H1 (cell line): ENCODE data around the gene TMEM144. TPM values are rescaled to one million over a fixed set of nuclear protein-coding genes. Genes with fewer than 3 reads are reported as not detected.
"Not testable (repeated sequence)": the region's sequence is repeated elsewhere in the genome, so short reads cannot be mapped to it uniquely, and the experiment has no call there.

ENCODE experiments used
- CTCF ChIA-PET: fragments of 300-600 bp; sonication (Branson Sonifier 250); formaldehyde crosslinking; loops from one replicate; lab custom pipeline; 2021; ENCODE audit not compliant: partially characterized antibody; lab: Charles Lee
- POLR2A ChIA-PET: fragments of 300-600 bp; sonication (Branson Sonifier 250); formaldehyde crosslinking; loops from one replicate; lab custom pipeline; 2021; ENCODE audit warnings: inconsistent platforms; ENCODE audit not compliant: partially characterized antibody; lab: Charles Lee
- DNase-seq, 2 experiments: peaks; one replicate each; pipeline versions ENCODE4 v3.0.0 to v3.0.0-alpha.2; 2010 to 2022; ENCODE audit warnings: low spot score in 2 of 2, low read depth in 1 of 2, mixed read lengths in 1 of 2
- FAIRE-seq: peaks from 2 replicates; lab custom pipeline; 2011; peaks lifted over from hg19 to GRCh38; lab: Jason Lieb, UNC
- H2AFZ ChIP-seq: 2 replicates; pipeline ENCODE4 v1.8.1; 2012; ENCODE audit warnings: low read length, inconsistent platforms
- H2AK5ac ChIP-seq: 2 replicates; pipeline ENCODE4 v1.6.1; 2013; ENCODE audit warnings: low read depth, low read length
- H2BK120ac ChIP-seq: replicated peaks from 2 replicates; pipeline ENCODE3; 2013; ENCODE audit warnings: low read depth, low read length, inconsistent platforms
- H2BK12ac ChIP-seq: 2 replicates; pipeline ENCODE4 v1.6.1; 2013; ENCODE audit warnings: low read depth, low read length
- H2BK15ac ChIP-seq: 2 replicates; pipeline ENCODE4 v1.6.1; 2013; ENCODE audit warnings: low read length
- H2BK20ac ChIP-seq: 2 replicates; pipeline ENCODE4 v1.6.1; 2013; ENCODE audit warnings: low read length
- H2BK5ac ChIP-seq: 2 replicates; pipeline ENCODE4 v1.6.1; 2013; ENCODE audit warnings: low read depth, low read length
- H3K14ac ChIP-seq: 2 replicates; pipeline ENCODE4 v1.6.1; 2013; ENCODE audit warnings: inconsistent platforms; ENCODE audit not compliant: insufficient read length
- H3K18ac ChIP-seq: 2 replicates; pipeline ENCODE4 v1.6.1; 2013; ENCODE audit warnings: low read length; ENCODE audit errors: extremely low read depth
- H3K23ac ChIP-seq: 2 replicates; pipeline ENCODE4 v1.6.1; 2013; ENCODE audit warnings: inconsistent platforms; ENCODE audit not compliant: insufficient read length
- H3K23me2 ChIP-seq: 2 replicates; pipeline ENCODE4 v1.6.1; 2013; ENCODE audit warnings: low read depth, low read length
- H3K27ac ChIP-seq: 2 replicates; pipeline ENCODE4 v1.6.1; 2011; ENCODE audit warnings: low read depth, low read length, inconsistent platforms
- H3K27me3 ChIP-seq, 4 experiments: replicated peaks in 1 of 4; 1 replicate in 1 of 4; 2 replicates in 3 of 4; pipeline versions ENCODE4 v1.6.1 to v1.8.1; 2011 to 2013; ENCODE audit warnings: low read length in 3 of 4, mild to moderate bottlenecking in 3 of 4, inconsistent platforms in 2 of 4, mixed read lengths in 2 of 4, moderate library complexity in 1 of 4; ENCODE audit not compliant: control insufficient read depth in 3 of 4, insufficient read depth in 3 of 4; ENCODE audit errors: extremely low read depth in 1 of 4
- H3K36me3 ChIP-seq, 4 experiments: 2 replicates each; pipeline versions ENCODE4 v1.6.1 to v1.8.1; 2011 to 2013; ENCODE audit warnings: mild to moderate bottlenecking in 4 of 4, low read length in 3 of 4, moderate library complexity in 2 of 4, control low read depth in 1 of 4, inconsistent platforms in 1 of 4; ENCODE audit not compliant: insufficient read depth in 4 of 4, control insufficient read depth in 2 of 4
- H3K4ac ChIP-seq: replicated peaks from 2 replicates; pipeline ENCODE3; 2013; ENCODE audit warnings: low read length, low read depth, mixed read lengths, inconsistent platforms; ENCODE audit not compliant: insufficient read length
- H3K4me1 ChIP-seq, 4 experiments: replicated peaks in 1 of 4; 1 replicate in 1 of 4; 2 replicates in 3 of 4; pipeline versions ENCODE4 v1.6.1 to v1.8.1; 2011 to 2013; ENCODE audit warnings: low read length in 3 of 4, inconsistent platforms in 2 of 4, mixed read lengths in 1 of 4; ENCODE audit not compliant: insufficient read depth in 4 of 4, control insufficient read depth in 3 of 4
- H3K4me2 ChIP-seq, 2 experiments: 2 replicates each; pipeline versions ENCODE4 v1.6.1 to v1.8.1; 2011 to 2013; ENCODE audit warnings: low read depth in 2 of 2, low read length in 2 of 2, control low read depth in 1 of 2, inconsistent platforms in 1 of 2, mild to moderate bottlenecking in 1 of 2; ENCODE audit not compliant: insufficient read depth in 1 of 2
- H3K4me3 ChIP-seq, 4 experiments: fragments of 200-600, 300-600 bp in 1 of 4; sonication (generic), shearing (Covaris generic), sonication (Bioruptor Twin) in 1 of 4; 2 replicates each; pipeline versions ENCODE4 v1.5.1 to v1.8.1; 2011 to 2016; ENCODE audit warnings: low read length in 4 of 4, low read depth in 3 of 4, control low read depth in 2 of 4, inconsistent platforms in 2 of 4, mild to moderate bottlenecking in 2 of 4, mixed read lengths in 1 of 4, moderate library complexity in 1 of 4; ENCODE audit not compliant: insufficient read depth in 2 of 4; ENCODE audit errors: extremely low read depth in 1 of 4
- H3K56ac ChIP-seq: replicated peaks from 2 replicates; pipeline ENCODE3; 2013; ENCODE audit warnings: low read depth, mild to moderate bottlenecking, mixed read lengths, low read length, inconsistent platforms; ENCODE audit not compliant: insufficient read length
- H3K79me1 ChIP-seq: 2 replicates; pipeline ENCODE4 v1.6.1; 2013; ENCODE audit warnings: low read depth, low read length, control low read depth
- H3K79me2 ChIP-seq, 2 experiments: 2 replicates each; pipeline versions ENCODE4 v1.6.1 to v1.8.1; 2012 to 2013; ENCODE audit warnings: low read length in 2 of 2, mild to moderate bottlenecking in 2 of 2, inconsistent platforms in 1 of 2; ENCODE audit not compliant: insufficient read depth in 2 of 2, control insufficient read depth in 1 of 2
- H3K9ac ChIP-seq, 4 experiments: replicated peaks in 1 of 4; 1 replicate in 1 of 4; 2 replicates in 3 of 4; pipeline versions ENCODE4 v1.6.1 to v1.8.1; 2011 to 2013; ENCODE audit warnings: low read depth in 3 of 4, low read length in 3 of 4, control low read depth in 2 of 4, mild to moderate bottlenecking in 2 of 4, moderate library complexity in 2 of 4, inconsistent platforms in 1 of 4; ENCODE audit errors: extremely low read depth in 1 of 4
- H3K9me3 ChIP-seq, 2 experiments: 2 replicates each; pipeline versions ENCODE4 v1.6.1 to v1.8.1; 2012 to 2013; ENCODE audit warnings: mild to moderate bottlenecking in 2 of 2, moderate library complexity in 2 of 2, control low read depth in 1 of 2, inconsistent platforms in 1 of 2, low read depth in 1 of 2, low read length in 1 of 2, mixed read lengths in 1 of 2; ENCODE audit not compliant: insufficient read depth in 2 of 2
- H4K20me1 ChIP-seq, 2 experiments: replicated peaks in 1 of 2; 2 replicates each; pipeline versions ENCODE3 to v1.8.1; 2011 to 2013; ENCODE audit warnings: inconsistent platforms in 2 of 2, low read length in 2 of 2, mild to moderate bottlenecking in 1 of 2; ENCODE audit not compliant: insufficient read depth in 2 of 2, control insufficient read depth in 1 of 2
- H4K5ac ChIP-seq: 2 replicates; pipeline ENCODE4 v1.6.1; 2013; ENCODE audit warnings: low read length, low read depth, mixed read lengths, inconsistent platforms; ENCODE audit not compliant: insufficient read length
- H4K8ac ChIP-seq: 2 replicates; pipeline ENCODE4 v1.8.0; 2013; ENCODE audit warnings: mild to moderate bottlenecking, moderate library complexity, low read length, inconsistent platforms; ENCODE audit not compliant: insufficient read depth; ENCODE audit errors: extremely low read depth
- H4K91ac ChIP-seq: replicated peaks from 2 replicates; pipeline ENCODE3; 2013; ENCODE audit warnings: low read length, mixed read lengths, inconsistent platforms; ENCODE audit not compliant: insufficient read length
- WGBS, 2 experiments: shearing (Covaris generic) in 1 of 2; methylation state at CpG; one replicate each; pipeline versions ENCODE4 v1.1.6 to v1.1.7; 2013 to 2015; ENCODE audit warnings: low lambda C conversion rate in 2 of 2, mixed read lengths in 2 of 2, inconsistent platforms in 1 of 2, low coverage in 1 of 2, missing lambda C conversion rate in 1 of 2; ENCODE audit not compliant: insufficient replicate concordance in 2 of 2, insufficient coverage in 1 of 2, insufficient read length in 1 of 2; ENCODE audit errors: extremely low coverage in 1 of 2, missing lambda C conversion rate in 1 of 2; 5-methylcytosine and 5-hydroxymethylcytosine counted together
- polyA plus RNA-seq, 7 experiments: library from polyadenylated mRNA; depleted of rRNA in 3 of 7; stranded (reverse) in 5 of 7; unstranded in 2 of 7; fragments of >200 nt in 5 of 7; fragments of 200-250 nt in 2 of 7; gene quantifications; 1 replicate in 5 of 7; 2 replicates in 1 of 7; 4 replicates in 1 of 7; pipeline versions ENCODE4 v1.2.1 to v1.2.3, GENCODE V29; 2011 to 2013; ENCODE audit warnings: missing spikeins in 2 of 7, mixed read lengths in 2 of 7
- total RNA-seq: library from RNA; stranded (reverse); fragmentation: NEBNext Ultra II Directional; extraction: Animal tissue kit (Norgen Biotek cat#: 25700); gene quantifications from 2 replicates; pipeline ENCODE4 v1.2.1, GENCODE V29; 2021

The TMEM144 gene
- total and polyA plus RNA-seq, 2 of the 8 experiments (the other 6 are each of a cell fraction or from before 2014, with no cell fraction given), result 1.9 to 2.6 TPM

GRCh38 chr4:158224999-158225398 is 14.7 kb downstream of the TMEM144 start:
- H3K4me1 ChIP-seq, H2BK12ac ChIP-seq, H2BK20ac ChIP-seq, H3K4ac ChIP-seq, H3K27ac ChIP-seq, H3K23me2 ChIP-seq, H3K14ac ChIP-seq, H3K9me3 ChIP-seq, H2BK120ac ChIP-seq, POLR2A ChIA-PET, H3K4me3 ChIP-seq, H4K20me1 ChIP-seq, H2AFZ ChIP-seq, H4K5ac ChIP-seq, H3K18ac ChIP-seq, H2BK5ac ChIP-seq, DNase-seq, H3K56ac ChIP-seq, H2AK5ac ChIP-seq, H3K27me3 ChIP-seq, H3K79me2 ChIP-seq, H3K4me2 ChIP-seq, H3K36me3 ChIP-seq, H3K79me1 ChIP-seq, H3K23ac ChIP-seq, FAIRE-seq, H2BK15ac ChIP-seq, H3K9ac ChIP-seq, H4K8ac ChIP-seq, H4K91ac ChIP-seq: not testable (repeated sequence)
- WGBS, 2 experiments, result 88% methylated on average over 2 of the region's 2 CpGs; no CpG with 5 or more reads in 1 of the 2 experiments
- CTCF ChIA-PET, result interaction anchor here (1.4 to 1.8 kb wide), 3 partner anchors 12 to 31 kb away, joined by 3 to 5 read pairs (median 4); no protein-coding TSS in a partner anchor

DNA sequence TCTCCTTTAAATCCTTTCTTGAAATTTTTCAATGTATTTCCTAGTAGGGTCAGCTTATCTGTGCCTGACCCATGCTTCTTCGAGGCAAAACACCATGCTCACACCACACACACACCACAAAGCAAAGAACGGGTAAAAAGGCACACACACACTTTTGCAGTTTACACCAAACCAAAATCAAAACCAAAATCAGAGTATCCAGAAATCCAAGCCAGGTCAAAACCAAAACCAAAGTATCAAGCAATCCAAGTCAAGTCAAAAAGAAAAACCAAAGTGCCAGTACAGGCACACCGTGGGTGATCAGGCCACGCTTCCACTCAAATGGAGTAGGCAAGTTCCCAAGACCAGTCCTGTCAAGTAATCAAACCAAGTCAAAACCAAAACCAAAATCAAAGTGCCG is 17.6 kb downstream of the TMEM144 start:
- H2AFZ ChIP-seq, H3K9ac ChIP-seq, H3K27ac ChIP-seq, H4K5ac ChIP-seq, H2AK5ac ChIP-seq, H3K79me2 ChIP-seq, H3K4ac ChIP-seq, H3K14ac ChIP-seq, H4K8ac ChIP-seq, H3K36me3 ChIP-seq, H3K18ac ChIP-seq, CTCF ChIA-PET, H3K27me3 ChIP-seq, H3K79me1 ChIP-seq, H3K56ac ChIP-seq, POLR2A ChIA-PET, H2BK15ac ChIP-seq, H3K9me3 ChIP-seq, H3K23ac ChIP-seq, H4K20me1 ChIP-seq, H3K23me2 ChIP-seq, H3K4me3 ChIP-seq, H2BK120ac ChIP-seq, FAIRE-seq, H2BK12ac ChIP-seq, DNase-seq, H3K4me1 ChIP-seq, H4K91ac ChIP-seq, H3K4me2 ChIP-seq, H2BK20ac ChIP-seq, H2BK5ac ChIP-seq: not testable (repeated sequence)
- WGBS, 2 experiments, result 99% methylated on average over 5 of the region's 5 CpGs; no CpG with 5 or more reads in 1 of the 2 experiments
